IPS-18a (cell line): ENCODE results near the gene FEZ2.
A peak's percentile ranks its signal among the peaks of the same experiment; 100 is the strongest.

ENCODE experiments used
- H3K27ac ChIP-seq: one replicate; pipeline ENCODE4 v1.5.1; 2013; ENCODE audit warnings: low read length
- H3K27me3 ChIP-seq: one replicate; pipeline ENCODE4 v1.6.1; 2013; ENCODE audit warnings: mild to moderate bottlenecking, low read length; ENCODE audit not compliant: control insufficient read depth, insufficient read depth
- H3K36me3 ChIP-seq: one replicate; pipeline ENCODE4 v1.6.1; 2013; ENCODE audit warnings: low read depth, low read length; ENCODE audit not compliant: control insufficient read depth
- H3K4me1 ChIP-seq: one replicate; pipeline ENCODE4 v1.6.1; 2013; ENCODE audit warnings: low read depth, low read length; ENCODE audit not compliant: control insufficient read depth
- H3K4me3 ChIP-seq: one replicate; pipeline ENCODE4 v1.5.1; 2013; ENCODE audit warnings: low read length
- H3K9ac ChIP-seq: one replicate; pipeline ENCODE4 v1.6.1; 2013; ENCODE audit warnings: mild to moderate bottlenecking, low read length, moderate library complexity
- H3K9me3 ChIP-seq: one replicate; pipeline ENCODE4 v1.6.1; 2013; ENCODE audit warnings: low read depth, low read length; ENCODE audit not compliant: control insufficient read depth

FEZ2 gene

DNA sequence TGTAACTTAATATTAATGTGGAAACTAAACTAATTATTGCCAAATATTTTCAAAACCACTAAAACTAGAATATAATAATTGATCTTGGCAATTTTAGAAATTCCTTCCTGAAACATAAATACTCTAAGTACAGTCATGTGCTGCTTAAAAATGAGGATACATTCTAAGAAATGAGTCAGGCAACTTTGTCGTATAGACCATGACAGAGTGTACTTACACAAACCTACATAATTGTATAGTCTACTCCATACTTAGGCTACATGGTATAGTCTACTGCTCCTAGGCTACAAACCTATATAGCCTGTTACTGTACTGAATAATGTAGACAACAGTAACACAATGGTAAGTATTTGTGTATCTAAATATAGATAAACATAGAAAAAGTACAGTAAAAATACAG lies 27.6 kb downstream of the FEZ2 start:
- peaks cover 9% of the 10 kb centered on the region for H3K4me1 ChIP-seq
- no peaks in the 10 kb centered on the region for H3K9me3 ChIP-seq
- no peak overlapping the region for H3K9ac ChIP-seq
- peaks cover 7% of the 10 kb centered on the region for H3K36me3 ChIP-seq
- no peak overlapping the region for H3K27ac ChIP-seq
- H3K27me3 ChIP-seq, result no peaks in the 10 kb centered on the region
- H3K4me3 ChIP-seq, result no peak overlapping the region

DNA sequence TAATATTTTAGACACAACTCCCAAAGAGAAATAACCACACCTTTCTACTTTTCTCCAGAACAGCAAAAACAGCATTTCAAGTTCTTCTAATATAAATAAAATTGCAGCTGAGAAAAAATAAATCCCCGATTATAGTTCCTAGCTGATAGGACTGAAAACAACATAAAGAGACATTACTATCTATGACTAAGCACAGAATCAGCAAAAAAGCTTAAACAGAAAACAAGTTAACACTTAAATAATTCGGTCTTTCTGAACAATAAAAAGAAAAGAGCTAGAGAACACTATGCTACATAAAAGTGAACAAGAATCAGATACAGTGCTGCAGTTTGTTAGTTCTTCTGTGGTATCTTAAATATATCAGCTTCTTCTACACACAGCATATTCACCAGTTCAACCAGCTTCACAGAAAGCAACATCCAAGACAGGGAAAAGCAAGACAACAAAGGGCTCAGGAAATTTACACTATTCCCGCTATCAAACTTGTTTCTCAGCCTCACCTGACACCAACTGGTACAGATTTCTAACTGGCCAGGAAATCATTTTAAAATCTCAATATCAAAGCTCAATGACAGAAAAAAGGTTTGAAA lies 28.6 kb downstream of the FEZ2 start:
- Histone ChIP-seq H3K27ac (peak overlapping the region; percentile 31), H3K9me3 (no peaks in the 10 kb centered on the region), H3K4me3 (no peak overlapping the region), H3K27me3 (no peaks in the 10 kb centered on the region), H3K4me1 (peaks cover 9% of the 10 kb centered on the region), H3K9ac (peak overlapping the region; percentile 17), H3K36me3 (peaks cover 3% of the 10 kb centered on the region)

DNA sequence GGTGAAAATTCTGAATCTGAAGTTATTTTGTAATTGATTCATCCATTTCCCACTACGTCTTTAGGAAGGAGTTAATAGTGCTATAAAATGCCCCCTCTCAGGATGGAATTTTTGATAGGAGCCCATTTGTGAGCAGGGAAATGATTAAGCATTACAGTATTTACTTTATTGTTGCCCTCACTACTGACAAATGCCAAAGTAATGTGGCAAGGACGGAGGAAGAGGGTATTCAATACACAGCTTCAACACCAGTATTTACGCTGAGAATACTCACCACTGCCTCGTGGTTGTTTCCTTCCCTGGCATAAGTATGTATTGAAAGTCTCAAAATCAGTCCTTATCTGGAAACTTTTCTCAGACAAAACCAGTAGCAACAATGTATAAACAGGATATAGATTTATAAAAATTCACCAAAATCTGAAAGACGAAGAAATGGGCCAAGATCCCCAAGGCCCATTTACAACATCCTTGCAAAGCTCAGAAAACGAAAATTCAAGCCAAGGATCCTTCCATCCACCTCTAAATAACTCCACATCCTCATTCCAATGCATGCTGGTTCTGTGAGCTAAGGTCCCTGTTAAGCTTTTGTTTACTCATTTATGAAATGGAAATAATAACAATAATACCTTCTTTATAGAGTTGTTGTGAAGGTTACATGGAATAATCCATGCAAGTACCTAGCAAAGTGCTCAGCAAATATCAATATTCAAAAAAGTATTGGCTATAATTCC lies 29.3 kb downstream of the FEZ2 start:
- no peak overlapping the region for H3K27ac ChIP-seq
- no peak overlapping the region for H3K4me3 ChIP-seq
- peaks cover 9% of the 10 kb centered on the region for H3K4me1 ChIP-seq
- H3K27me3 ChIP-seq, result no peaks in the 10 kb centered on the region
- no peaks in the 10 kb centered on the region for H3K36me3 ChIP-seq
- H3K9me3 ChIP-seq, result no peaks in the 10 kb centered on the region
- H3K9ac ChIP-seq, result no peak overlapping the region

DNA sequence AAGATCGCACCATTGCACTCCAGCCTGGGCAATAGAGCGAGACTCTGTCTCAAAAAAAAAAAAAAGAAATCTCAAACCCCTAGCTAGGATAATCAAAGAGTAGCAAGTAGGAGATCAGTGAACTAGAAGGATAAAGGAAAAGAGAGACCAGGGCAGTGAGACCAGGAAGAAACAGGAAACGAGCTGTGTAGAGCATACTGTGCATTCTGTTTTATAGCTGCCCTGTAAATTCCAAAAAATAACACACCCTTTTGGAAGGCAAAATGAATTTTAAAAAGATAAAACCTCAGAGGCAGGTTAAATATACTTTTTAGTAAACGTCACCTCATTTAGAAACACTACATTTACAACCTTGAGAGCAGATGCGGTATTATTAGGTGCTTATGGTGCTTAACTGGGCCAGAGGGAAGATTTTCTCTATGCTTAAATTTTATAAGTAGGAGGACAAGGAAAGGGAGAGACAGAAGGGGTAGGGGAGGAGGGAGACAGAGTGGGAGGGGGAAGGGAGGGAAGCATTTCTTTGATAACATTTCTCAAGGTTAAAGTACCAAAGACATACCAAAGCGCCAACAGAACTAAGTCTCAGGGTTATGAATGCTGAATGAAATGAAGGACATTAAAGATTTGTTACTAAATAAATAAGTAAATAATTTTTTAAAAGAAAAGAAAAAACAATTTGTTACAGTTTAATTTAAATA lies 30.1 kb downstream of the FEZ2 start:
- H3K27me3 ChIP-seq, result no peaks in the 10 kb centered on the region
- H3K9ac ChIP-seq, result no peak overlapping the region
- H3K4me3 ChIP-seq, result no peak overlapping the region
- no peak overlapping the region for H3K27ac ChIP-seq
- H3K36me3 ChIP-seq, result no peaks in the 10 kb centered on the region
- H3K4me1 ChIP-seq, result peaks cover 13% of the 10 kb centered on the region
- H3K9me3 ChIP-seq, result no peaks in the 10 kb centered on the region

DNA sequence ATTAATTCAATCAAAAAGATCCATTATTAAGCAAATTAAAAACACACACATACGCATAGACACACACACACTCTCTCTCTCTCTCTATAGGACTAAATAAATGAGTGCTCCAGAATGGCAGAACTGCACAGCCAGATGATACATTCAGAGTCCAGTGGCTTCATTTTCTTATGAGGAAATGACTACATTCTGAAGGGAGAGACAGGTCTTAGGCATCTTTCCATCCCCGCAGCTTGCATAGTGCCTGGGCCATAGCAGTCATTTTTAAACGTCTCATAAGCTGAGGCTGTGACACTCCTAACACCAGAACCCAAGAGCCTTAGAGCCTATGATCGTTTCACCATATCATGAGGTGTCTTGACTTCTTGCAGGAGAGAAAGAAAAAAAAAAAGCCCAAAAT lies 31.1 kb downstream of the FEZ2 start:
- H3K9me3 ChIP-seq, result no peaks in the 10 kb centered on the region
- no peaks in the 10 kb centered on the region for H3K36me3 ChIP-seq
- no peaks in the 10 kb centered on the region for H3K27me3 ChIP-seq
- H3K27ac ChIP-seq, result no peak overlapping the region
- H3K4me3 ChIP-seq, result no peak overlapping the region
- peaks cover 14% of the 10 kb centered on the region for H3K4me1 ChIP-seq
- no peak overlapping the region for H3K9ac ChIP-seq

DNA sequence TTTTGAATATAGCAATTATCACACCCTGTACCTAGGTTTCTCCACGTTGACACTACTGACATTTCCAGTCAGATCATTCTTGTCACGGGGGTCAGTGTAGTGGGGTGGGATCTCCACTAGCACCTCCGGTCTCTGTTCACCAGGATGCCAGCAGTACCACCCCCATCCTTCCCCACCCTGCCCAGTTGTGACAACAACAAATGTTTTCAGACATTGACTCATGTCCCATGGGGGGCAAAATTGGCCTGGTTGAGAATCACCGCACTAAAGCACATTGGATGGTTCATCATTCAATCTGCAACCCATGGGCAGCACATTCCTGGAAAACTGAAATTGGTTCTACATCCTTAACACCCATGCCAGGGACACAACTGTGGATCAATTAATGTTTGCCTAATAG lies 32.3 kb downstream of the FEZ2 start:
- Histone ChIP-seq H3K27ac (no peak overlapping the region), H3K36me3 (no peaks in the 10 kb centered on the region), H3K27me3 (no peaks in the 10 kb centered on the region), H3K4me3 (no peak overlapping the region), H3K9me3 (no peaks in the 10 kb centered on the region), H3K4me1 (peaks cover 14% of the 10 kb centered on the region), H3K9ac (no peak overlapping the region)

DNA sequence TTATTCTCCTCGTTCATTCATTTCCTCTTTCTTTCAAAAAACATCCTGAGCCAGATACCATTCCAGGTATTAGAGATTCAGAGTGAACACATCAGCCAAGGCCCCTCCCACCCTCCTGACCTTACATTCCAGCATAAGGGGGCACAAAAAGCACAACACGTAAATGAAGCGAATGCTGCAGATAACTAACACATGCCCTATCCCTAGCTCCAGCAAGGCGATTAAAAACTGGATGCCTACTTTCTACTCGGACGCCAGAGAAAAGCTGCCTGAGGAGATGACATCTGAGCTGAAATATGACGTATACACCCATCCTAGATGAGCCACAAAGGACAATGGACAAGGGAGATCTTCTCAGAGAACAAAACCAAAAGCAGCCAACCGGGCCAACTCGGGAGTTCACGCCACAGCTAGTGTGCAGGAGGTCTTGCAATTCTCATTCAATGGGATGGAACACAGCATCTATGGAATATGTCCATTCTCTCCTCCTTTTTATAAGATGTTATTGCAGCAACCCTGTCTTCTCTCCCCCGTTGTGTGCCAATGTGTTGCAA lies 33.5 kb downstream of the FEZ2 start:
- H3K4me1 ChIP-seq, result peaks cover 18% of the 10 kb centered on the region
- no peak overlapping the region for H3K4me3 ChIP-seq

DNA sequence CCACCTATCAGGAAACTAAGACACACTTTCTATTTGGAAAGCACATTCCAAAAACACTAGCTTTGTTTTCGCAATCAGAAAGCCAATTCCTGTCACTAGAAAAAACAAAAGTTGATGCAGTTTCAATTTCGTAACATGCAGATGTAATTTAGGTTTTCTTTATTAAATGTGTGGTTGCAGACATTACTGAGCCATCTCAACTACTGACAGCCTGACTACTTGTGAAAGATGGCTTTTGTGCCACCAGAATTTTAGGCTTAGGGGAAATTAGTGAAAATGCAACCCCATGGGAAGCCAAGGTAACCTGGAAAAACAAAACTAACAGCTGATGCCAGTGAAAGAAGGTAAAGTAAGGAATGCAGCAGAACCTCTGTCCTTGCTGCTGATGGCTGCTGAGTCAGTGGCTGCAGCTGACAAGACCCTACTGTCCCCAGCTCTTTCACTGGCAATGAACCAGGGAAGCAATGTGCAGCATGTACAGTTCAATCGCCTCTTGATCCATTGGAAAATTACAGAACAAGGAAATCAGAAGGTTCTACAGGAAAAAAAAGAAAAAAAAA lies 34.9 kb downstream of the FEZ2 start:
- Histone ChIP-seq H3K36me3 (no peaks in the 10 kb centered on the region), H3K27ac (no peak overlapping the region), H3K4me3 (no peak overlapping the region), H3K27me3 (no peaks in the 10 kb centered on the region), H3K9me3 (no peaks in the 10 kb centered on the region), H3K9ac (no peak overlapping the region), H3K4me1 (peaks cover 15% of the 10 kb centered on the region)

More for the DNA sequence above, 33.5 kb downstream of the FEZ2 start:
- no peaks in the 10 kb centered on the region for H3K9me3 ChIP-seq
- no peak overlapping the region for H3K27ac ChIP-seq
- H3K27me3 ChIP-seq, result no peaks in the 10 kb centered on the region
- no peak overlapping the region for H3K9ac ChIP-seq
- H3K36me3 ChIP-seq, result no peaks in the 10 kb centered on the region

DNA sequence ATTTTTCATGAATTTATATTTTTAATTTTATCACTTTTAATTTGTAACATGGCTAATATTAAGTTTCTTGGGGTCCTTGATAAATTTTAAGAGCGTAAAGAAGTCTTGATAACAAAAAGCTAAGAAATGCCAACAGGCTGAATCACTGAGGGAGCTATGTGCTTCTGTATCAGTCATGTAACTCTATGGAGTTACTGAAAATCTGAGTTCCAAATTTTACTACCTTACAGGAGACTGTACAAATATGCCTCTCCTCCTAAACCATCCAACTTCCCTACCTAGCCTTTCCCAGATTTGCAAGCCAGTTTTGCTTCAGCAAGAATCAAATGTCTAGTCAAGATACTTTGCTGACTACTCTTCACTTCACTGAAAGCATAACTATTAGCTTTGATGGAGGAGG lies 35.7 kb downstream of the FEZ2 start:
- Histone ChIP-seq H3K4me1 (peaks cover 15% of the 10 kb centered on the region), H3K4me3 (no peak overlapping the region), H3K27ac (no peak overlapping the region), H3K9me3 (no peaks in the 10 kb centered on the region), H3K36me3 (no peaks in the 10 kb centered on the region), H3K27me3 (no peaks in the 10 kb centered on the region), H3K9ac (no peak overlapping the region)

DNA sequence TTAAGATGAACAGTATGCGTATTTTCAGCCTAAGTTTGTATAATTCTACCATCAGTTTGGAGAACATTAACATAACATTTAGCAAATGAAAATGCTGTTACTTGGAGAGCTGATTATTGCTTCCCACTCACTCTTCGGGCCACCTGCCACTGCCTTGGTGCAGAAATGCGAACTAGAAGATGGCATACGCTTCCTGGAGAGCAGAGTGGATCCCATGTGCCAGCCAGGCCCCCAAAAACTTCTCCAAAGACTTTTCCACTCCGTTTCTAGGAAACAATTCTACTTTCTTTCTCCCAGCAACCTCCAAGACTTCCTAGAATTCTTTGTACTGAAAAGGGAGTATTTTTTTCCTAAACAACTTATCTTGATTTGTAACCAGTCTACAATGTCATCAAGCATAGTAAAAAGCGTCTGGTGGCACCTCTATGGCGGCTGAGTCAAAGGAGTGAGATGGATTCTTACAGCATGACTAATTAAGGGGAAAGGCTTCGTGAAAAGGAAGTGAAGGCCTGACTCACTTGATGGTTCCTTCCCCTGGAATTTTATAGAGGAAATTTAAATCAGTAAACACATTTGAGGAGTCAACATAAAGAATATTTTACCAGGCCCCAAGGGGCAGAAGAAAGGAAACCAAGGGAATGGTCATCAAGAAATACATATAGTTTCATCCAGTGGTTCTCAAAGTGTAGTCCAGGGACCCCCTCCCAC lies 36.6 kb downstream of the FEZ2 start:
- no peak overlapping the region for H3K9ac ChIP-seq
- H3K27me3 ChIP-seq, result no peaks in the 10 kb centered on the region
- H3K27ac ChIP-seq, result no peak overlapping the region
- no peak overlapping the region for H3K4me3 ChIP-seq
- H3K36me3 ChIP-seq, result no peaks in the 10 kb centered on the region
- peaks cover 15% of the 10 kb centered on the region for H3K4me1 ChIP-seq
- no peaks in the 10 kb centered on the region for H3K9me3 ChIP-seq

DNA sequence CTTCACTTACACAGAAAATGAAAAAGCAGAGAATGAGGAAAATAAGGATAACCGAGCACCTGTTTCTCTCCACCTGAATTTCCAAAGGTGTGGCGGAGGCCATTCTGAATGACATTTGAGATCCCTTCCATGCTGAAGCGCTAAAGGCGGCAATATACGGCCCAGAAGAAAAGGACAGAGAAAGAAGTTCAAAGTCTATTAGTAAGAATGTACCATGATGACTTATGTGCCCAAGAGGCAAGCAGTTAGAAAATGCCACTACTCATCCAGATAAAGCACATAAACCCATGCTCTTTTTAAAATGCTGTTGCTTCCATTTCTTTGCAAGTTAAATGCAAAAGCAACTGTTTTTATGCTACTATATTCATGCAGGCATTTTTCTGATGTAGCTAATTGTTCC lies 37.2 kb downstream of the FEZ2 start:
- Histone ChIP-seq H3K36me3 (no peaks in the 10 kb centered on the region), H3K27ac (no peak overlapping the region), H3K4me1 (peaks cover 15% of the 10 kb centered on the region), H3K9me3 (no peaks in the 10 kb centered on the region), H3K4me3 (no peak overlapping the region), H3K9ac (no peak overlapping the region), H3K27me3 (no peaks in the 10 kb centered on the region)
